IPS-18a (cell line): ENCODE data around the gene ITGB5.

Source experiments
- H3K27ac ChIP-seq: one replicate; pipeline ENCODE4 v1.5.1; 2013; ENCODE audit warnings: low read length
- H3K27me3 ChIP-seq: one replicate; pipeline ENCODE4 v1.6.1; 2013; ENCODE audit warnings: mild to moderate bottlenecking, low read length; ENCODE audit not compliant: control insufficient read depth, insufficient read depth
- H3K36me3 ChIP-seq: one replicate; pipeline ENCODE4 v1.6.1; 2013; ENCODE audit warnings: low read depth, low read length; ENCODE audit not compliant: control insufficient read depth
- H3K4me1 ChIP-seq: one replicate; pipeline ENCODE4 v1.6.1; 2013; ENCODE audit warnings: low read depth, low read length; ENCODE audit not compliant: control insufficient read depth
- H3K4me3 ChIP-seq: one replicate; pipeline ENCODE4 v1.5.1; 2013; ENCODE audit warnings: low read length
- H3K9ac ChIP-seq: one replicate; pipeline ENCODE4 v1.6.1; 2013; ENCODE audit warnings: mild to moderate bottlenecking, low read length, moderate library complexity
- H3K9me3 ChIP-seq: one replicate; pipeline ENCODE4 v1.6.1; 2013; ENCODE audit warnings: low read depth, low read length; ENCODE audit not compliant: control insufficient read depth

The ITGB5 gene

DNA sequence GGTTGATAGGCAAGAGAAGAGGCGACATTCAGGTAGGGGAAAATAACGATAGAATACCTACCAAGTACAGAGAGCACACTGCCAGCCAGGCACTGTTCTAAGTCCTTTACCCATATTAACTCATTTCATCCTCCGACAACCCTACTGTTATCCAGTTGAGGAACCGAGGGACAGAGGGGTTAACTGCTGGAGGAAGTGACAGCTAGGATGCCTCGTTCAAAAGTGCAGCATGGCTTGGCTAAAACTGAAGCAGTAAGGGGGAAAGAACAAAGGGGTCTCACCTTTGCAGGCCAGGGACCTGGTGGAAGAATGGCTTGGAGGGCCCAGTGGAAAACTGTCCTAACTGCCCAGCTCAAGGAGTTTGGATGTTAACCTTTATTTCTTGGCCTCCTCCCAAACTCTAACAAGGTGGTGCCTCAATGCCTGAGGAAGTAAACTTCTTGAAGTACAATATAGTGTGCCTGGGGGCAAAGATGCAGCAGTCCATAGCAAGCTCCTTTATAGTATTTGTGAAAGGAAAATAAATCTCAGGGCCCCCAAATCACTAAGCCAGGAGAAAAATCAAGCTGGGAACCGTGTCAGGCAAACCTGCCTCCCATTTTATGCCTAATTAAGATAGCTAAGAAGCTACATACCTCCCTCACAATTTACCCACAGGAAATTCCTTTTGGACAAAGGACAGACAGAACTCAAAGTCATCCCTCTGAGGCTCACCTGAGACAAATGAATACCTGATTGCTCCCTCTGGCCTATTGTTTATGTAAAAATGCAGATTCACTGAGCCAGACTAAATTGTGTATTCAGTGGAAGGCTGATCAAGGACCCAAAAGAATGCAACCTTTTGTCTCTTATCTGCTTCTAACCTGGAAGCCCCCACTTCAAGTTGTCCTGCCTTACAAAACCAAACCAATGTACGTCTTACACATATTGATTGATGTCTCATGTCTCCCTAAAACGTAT is 1.6 kb upstream of the ITGB5 start:
- H3K27me3 ChIP-seq = peaks cover 8% of the 10 kb centered on the region

DNA sequence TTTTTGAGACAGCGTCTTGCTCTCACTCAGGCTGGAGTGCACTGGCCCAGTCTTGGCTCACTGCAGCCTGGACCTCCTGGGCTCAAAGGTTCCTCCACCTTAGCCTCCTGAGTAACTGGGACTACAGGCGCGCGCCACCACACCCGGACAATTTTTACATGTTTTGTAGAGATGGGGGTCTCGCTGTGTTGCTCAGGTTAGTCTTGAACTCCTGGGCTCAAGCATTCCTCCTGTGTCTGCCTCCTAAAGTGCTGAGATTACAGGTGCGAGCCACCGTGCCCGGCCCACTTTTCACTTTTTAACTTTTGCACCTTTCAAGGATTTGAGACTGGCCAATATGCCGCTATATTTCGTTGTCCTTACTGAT is 750 bp upstream of the ITGB5 start:
- Histone ChIP-seq H3K9ac (peak overlapping the region; percentile 69), H3K27ac (no peak overlapping the region), H3K9me3 (no peaks in the 10 kb centered on the region), H3K36me3 (no peaks in the 10 kb centered on the region), H3K4me1 (peaks cover 47% of the 10 kb centered on the region), H3K27me3 (peaks cover 8% of the 10 kb centered on the region), H3K4me3 (peak overlapping the region; percentile 71)

More for the DNA sequence above, 1.6 kb upstream of the ITGB5 start:
- peaks cover 39% of the 10 kb centered on the region for H3K4me1 ChIP-seq
- no peaks in the 10 kb centered on the region for H3K36me3 ChIP-seq
- H3K4me3 ChIP-seq = peak overlapping the region; percentile 71
- no peaks in the 10 kb centered on the region for H3K9me3 ChIP-seq
- peak overlapping the region; percentile 62 for H3K9ac ChIP-seq
- H3K27ac ChIP-seq = peak overlapping the region; percentile 82

DNA sequence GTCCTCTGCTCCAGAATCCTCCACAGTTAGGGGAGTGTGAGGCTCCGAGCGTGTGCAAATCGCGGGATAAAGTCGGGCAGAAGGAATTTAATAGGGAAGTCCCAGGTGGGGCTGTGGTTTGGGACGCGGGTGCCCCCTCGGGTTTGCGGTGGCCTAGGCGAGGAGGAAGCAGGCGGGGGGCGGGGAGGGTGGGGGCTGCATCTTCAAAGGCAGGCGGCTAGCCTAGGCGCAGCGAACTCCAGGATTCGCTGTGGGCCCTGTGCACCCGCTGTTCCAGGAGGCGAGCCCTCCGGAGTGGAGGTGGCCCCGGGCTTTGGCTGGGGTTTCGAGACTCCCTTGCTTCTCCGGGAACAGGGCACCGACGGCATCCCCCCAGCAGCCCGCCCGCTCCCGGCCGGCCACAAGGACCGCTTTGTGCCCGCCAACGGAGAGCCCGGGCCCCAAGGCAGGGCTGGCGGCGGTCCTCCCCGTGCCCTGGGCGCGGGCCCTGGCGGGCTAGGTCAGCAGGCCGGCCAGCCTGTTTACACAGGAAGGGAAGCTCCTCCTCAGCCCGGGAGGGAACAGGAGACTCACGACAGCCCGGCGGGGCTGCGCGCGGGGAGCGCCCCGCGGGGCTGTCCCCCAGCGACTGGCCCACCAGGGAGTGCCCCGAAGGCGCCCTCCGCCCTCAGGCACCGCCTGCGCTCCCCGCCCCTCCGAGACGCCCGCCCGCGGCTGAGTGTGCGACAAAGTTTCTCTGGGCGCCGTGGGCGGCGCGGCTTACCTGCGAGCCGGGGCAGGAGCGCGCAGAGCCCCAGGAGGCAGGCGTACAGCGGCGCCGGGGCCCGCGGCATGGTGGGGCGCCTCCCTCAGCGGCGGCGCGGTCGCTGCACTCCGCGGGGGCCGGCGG is 753 bp downstream of the ITGB5 start:
- Histone ChIP-seq H3K9ac (peak overlapping the region; percentile 77), H3K9me3 (no peaks in the 10 kb centered on the region), H3K27me3 (peaks cover 8% of the 10 kb centered on the region), H3K36me3 (no peaks in the 10 kb centered on the region), H3K4me3 (peak overlapping the region; percentile 81), H3K27ac (no peak overlapping the region), H3K4me1 (peaks cover 55% of the 10 kb centered on the region)

DNA sequence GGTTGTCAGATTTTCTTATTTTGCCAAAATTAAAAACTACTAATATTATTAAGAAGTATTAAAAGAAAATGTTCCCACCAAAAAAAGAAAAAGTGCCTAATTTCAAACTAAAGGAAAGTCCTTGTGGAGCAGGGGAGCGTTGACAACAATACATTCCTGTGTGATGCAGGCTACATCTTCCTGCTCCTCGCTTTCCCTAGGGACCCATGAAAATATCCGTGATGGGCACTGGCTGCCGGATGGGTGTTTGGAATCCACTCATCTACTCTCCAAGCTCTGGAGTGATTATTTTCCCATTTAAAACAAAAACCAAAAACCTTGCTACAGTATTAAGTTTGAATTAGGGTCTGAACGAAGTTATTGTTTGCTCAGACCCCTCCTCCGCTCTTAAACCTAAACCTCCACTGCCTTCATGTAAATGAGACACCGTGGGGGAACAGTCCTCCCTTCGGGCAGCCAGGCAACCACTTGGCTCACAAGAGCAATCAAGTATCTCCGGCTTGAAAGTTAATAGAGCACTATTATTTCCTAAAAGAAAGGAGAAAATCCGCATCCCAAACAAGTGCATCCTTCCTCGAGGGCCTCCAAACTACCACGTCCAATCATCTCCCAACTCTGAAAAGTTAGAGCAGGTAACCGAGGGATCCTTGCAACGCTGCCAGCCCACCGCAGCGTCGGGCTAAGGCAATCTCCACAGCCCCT is 1.5 kb downstream of the ITGB5 start:
- Histone ChIP-seq H3K27ac (no peak overlapping the region), H3K4me3 (peak overlapping the region; percentile 81), H3K9me3 (no peaks in the 10 kb centered on the region), H3K4me1 (peaks cover 49% of the 10 kb centered on the region), H3K36me3 (no peaks in the 10 kb centered on the region), H3K9ac (peak overlapping the region; percentile 63), H3K27me3 (peaks cover 8% of the 10 kb centered on the region)

DNA sequence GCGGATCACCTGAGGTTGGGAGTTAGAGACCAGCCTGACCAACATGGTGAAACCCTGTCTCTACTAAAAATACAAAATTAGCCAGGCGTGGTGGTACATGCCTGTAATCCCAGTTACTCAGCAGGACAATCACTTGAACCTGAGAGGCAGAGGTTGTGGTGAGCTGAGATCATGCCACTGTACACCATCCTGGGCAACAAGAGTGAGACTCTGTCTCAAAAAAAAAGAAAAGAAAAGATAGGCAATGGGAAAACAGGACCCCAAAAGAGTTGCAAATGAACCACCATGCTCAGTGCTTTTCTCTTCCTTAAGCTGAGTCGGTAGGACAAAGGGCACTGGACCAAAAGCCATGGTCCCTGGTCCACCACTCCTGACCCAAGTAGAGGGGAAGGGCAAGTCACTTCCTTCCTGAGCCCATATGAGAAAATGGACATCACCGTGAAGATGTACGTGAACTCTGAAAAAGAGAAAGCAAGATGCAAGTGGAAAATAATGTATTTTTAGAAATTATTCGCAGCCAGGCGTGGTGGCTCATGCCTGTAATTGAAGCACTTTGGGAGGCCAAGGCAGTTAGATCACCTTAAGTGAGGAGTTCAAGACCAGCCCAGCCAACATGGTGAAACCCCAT is 2.6 kb downstream of the ITGB5 start:
- H3K27me3 ChIP-seq = peaks cover 8% of the 10 kb centered on the region
- peaks cover 46% of the 10 kb centered on the region for H3K4me1 ChIP-seq
- no peak overlapping the region for H3K27ac ChIP-seq
- H3K9ac ChIP-seq = no peak overlapping the region
- H3K36me3 ChIP-seq = no peaks in the 10 kb centered on the region
- H3K4me3 ChIP-seq = no peak overlapping the region
- H3K9me3 ChIP-seq = no peaks in the 10 kb centered on the region

DNA sequence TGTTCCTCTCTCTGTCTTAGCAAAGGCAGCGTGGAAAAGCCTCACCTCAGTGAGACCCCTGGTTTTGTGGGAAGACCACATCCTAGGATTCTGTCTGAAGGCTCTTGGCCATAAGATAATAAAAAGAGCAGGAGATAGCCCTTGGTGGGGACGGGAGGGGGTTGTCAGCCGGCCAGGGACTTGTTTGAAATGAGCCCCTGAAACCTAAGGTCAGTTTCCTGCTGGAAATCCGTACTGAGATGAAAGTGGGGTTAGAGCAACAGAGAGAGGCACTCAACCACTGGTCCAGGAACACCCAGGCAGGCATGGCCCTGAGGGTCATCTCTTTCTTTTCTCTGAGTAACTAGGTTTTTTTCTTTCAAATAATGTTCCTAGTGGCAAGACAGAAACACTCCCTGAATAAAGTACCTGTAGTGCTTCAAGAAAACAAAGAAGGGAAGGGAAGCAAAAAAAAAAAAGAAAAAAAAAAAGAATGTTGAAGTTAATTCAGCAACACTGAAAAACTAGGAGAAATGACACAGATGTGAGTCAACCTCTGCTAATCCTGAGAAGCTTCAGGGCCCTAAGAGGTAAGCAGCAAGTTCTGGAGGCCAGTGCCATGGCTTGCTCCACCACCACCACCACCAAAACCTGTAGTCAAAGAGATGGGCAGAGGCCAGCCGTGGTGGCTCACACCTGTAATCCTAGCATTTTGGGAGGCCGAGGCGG is 3.2 kb downstream of the ITGB5 start:
- Histone ChIP-seq H3K9me3 (no peaks in the 10 kb centered on the region), H3K9ac (peak overlapping the region; percentile 4), H3K4me1 (peaks cover 44% of the 10 kb centered on the region), H3K4me3 (peak overlapping the region; percentile 36), H3K27ac (no peak overlapping the region), H3K36me3 (no peaks in the 10 kb centered on the region), H3K27me3 (peaks cover 8% of the 10 kb centered on the region)

DNA sequence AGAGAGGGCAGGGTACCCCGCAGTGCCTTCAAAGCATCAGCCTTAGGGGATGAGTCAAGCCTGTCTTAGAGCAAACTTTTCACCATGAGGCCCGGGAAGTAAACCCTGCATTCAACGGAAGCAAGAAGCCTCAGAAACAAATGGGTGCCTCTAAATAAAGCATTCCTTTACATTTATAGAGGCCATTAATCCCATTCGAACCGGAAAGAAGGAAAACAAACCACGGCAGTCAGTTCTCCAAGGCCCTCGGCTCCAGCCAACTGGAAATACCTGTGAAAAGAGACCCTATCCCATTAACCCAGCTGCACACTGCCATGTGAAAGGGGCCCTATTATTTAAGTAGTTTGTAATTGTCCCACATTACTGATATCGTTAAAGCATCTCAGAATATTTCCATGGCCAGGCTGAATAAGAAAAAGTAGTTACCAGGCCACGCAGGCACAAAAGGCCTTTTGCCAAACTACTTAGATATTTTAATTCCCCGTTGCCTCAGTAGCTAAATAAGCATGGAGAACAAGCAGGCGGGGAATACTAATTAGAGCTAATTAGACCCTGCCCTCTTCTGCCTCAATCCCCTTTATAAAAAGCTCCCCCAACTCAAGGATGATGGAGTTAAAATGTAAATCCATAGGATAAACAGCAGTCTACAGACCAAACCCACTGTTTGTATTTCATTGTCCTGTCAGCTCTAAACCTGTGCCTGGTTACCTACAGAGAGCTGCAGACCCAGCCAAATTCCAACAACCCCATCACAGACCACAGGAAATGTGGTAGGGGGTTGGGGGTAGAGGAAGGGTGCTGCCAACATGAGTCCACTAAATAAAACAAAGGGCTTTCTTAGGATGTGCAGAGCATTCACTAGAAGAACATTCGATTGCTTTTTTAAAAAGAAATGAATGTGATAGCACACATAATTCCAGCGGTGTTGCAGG is 4.1 kb downstream of the ITGB5 start:
- no peak overlapping the region for H3K27ac ChIP-seq
- peaks cover 2% of the 10 kb centered on the region for H3K27me3 ChIP-seq
- H3K9me3 ChIP-seq = no peaks in the 10 kb centered on the region
- H3K9ac ChIP-seq = peak overlapping the region; percentile 4
- peaks cover 39% of the 10 kb centered on the region for H3K4me1 ChIP-seq
- H3K36me3 ChIP-seq = no peaks in the 10 kb centered on the region
- peak overlapping the region; percentile 36 for H3K4me3 ChIP-seq

DNA sequence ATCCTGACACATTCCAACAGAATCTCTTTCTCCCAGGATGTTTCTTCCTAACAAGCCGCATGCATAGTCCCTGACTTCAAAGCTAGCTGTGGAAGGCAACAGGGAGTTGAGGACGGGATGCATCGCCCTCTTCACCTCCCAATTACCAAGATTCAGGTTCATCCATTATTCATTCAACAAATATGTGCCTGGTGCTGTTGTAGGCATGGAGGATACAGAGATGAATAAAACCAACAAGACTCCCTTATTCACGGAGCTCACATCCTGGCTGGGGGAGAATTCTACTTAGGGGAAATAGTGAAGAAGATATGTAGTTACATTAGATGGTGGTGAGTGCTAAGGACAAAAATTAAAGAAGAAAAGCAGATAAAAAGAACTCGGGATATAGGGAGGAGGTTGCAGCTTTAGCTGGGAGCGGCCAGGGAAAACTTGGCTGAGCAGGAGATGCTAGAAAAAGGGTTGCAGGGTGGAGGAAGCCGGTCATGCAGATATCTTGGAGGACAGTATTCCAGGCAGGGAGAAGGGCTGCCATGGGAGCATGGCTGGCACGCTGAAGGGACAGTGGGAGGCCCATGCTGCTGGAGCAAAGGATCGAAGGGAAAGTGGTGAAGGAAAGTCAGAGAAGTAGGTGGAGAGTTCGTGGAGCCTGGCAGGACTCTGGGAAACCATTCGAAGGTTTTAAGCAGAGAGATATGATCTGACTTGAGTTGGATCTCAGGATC is 5.0 kb downstream of the ITGB5 start:
- H3K4me3 ChIP-seq = peak overlapping the region; percentile 36
- no peaks in the 10 kb centered on the region for H3K36me3 ChIP-seq
- no peaks in the 10 kb centered on the region for H3K27me3 ChIP-seq
- H3K9me3 ChIP-seq = no peaks in the 10 kb centered on the region
- H3K9ac ChIP-seq = no peak overlapping the region
- no peak overlapping the region for H3K27ac ChIP-seq
- H3K4me1 ChIP-seq = peaks cover 39% of the 10 kb centered on the region

DNA sequence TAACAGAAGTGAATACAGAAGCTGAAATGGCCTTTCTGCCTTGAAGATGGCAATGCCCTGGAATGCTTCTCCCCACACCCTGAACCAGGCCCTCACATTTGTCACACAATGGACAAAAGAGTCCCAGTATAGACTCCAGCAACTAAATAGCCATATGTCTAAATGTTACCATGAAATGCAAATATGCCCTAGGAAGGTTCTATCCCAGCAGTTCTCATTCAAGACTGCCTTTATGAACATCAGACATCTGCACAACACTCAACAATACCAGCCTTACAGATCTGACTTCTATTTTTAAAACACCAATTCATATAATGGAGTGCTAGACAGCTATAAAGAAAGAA is 7.9 kb downstream of the ITGB5 start:
- H3K4me1 ChIP-seq = peaks cover 32% of the 10 kb centered on the region

More for the DNA sequence above, 7.9 kb downstream of the ITGB5 start:
- no peak overlapping the region for H3K27ac ChIP-seq
- H3K9me3 ChIP-seq = no peaks in the 10 kb centered on the region
- H3K27me3 ChIP-seq = no peaks in the 10 kb centered on the region
- no peak overlapping the region for H3K9ac ChIP-seq
- H3K4me3 ChIP-seq = no peak overlapping the region
- no peaks in the 10 kb centered on the region for H3K36me3 ChIP-seq
